Omental fat pad (tissue), 4 donors: ENCODE results near the gene HLCS. TPM values are rescaled to one million over a fixed set of nuclear protein-coding genes. Genes with fewer than 3 reads are reported as not detected.

Experiments
- ATAC-seq: fragments of 150-250 bp; one replicate; pipeline ENCODE4 v1.9.1; 2016; ENCODE audit warnings: mild to moderate bottlenecking, moderate library complexity; ENCODE audit not compliant: low FRiP score
- DNase-seq: peaks from one replicate; pipeline ENCODE4 v3.0.0-alpha.2; 2019; ENCODE audit warnings: low spot score
- total RNA-seq, 4 donors: library from RNA; depleted of rRNA; stranded (reverse); fragments of >200 nt; gene quantifications; one replicate each; pipeline ENCODE4 v1.1.0, GENCODE V29; 2016
- TF ChIP-seq, protein P1 (sequence below), 3 donors: fragments of 450-650 bp; IDR thresholded peaks; one replicate each; pipeline ENCODE4 v1.5.1; 2016 to 2017; ENCODE audit warnings: antibody characterized with exemption in 3 of 3, mild to moderate bottlenecking in 3 of 3, moderate library complexity in 2 of 3

Gene HLCS
- total RNA-seq, 4 donors from 2014 or later, result 14.3 to 19.3 (median 17.6) TPM

DNA sequence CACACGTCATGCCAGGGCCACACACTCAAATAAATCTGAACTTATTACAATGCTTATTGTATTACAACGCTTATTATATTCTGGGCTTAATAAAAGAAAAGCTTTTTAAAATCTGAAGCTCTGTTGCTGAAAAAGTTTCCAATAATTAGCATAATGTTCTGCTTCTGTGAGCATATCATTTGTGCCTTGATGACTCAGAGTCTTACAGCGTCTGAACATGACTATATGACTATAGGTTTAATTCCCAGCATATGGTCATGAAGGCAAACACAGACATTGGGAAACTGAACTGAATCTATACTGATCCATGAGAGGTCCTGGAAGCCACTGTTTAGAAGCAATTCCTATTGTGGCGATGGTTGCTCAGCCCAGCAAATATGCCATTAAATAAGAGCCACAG is 201.2 kb downstream of the HLCS start:
- DNase-seq, result no peak
- TF ChIP-seq, protein P1, sequence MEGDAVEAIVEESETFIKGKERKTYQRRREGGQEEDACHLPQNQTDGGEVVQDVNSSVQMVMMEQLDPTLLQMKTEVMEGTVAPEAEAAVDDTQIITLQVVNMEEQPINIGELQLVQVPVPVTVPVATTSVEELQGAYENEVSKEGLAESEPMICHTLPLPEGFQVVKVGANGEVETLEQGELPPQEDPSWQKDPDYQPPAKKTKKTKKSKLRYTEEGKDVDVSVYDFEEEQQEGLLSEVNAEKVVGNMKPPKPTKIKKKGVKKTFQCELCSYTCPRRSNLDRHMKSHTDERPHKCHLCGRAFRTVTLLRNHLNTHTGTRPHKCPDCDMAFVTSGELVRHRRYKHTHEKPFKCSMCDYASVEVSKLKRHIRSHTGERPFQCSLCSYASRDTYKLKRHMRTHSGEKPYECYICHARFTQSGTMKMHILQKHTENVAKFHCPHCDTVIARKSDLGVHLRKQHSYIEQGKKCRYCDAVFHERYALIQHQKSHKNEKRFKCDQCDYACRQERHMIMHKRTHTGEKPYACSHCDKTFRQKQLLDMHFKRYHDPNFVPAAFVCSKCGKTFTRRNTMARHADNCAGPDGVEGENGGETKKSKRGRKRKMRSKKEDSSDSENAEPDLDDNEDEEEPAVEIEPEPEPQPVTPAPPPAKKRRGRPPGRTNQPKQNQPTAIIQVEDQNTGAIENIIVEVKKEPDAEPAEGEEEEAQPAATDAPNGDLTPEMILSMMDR (IDR thresholded peaks at IDR 0.05), result no peak
- no peak for ATAC-seq

GRCh38 chr21:36763305-36763704 is 203.2 kb downstream of the HLCS start:
- DNase-seq (no peak), ATAC-seq (no peak)
- TF ChIP-seq, protein P1 (IDR thresholded peaks at IDR 0.05), result no peak

GRCh38 chr21:36762642-36763041 is 203.8 kb downstream of the HLCS start:
- TF ChIP-seq, protein P1 (IDR thresholded peaks at IDR 0.05), result no peak
- DNase-seq (no peak), ATAC-seq (no peak)

GRCh38 chr21:36761685-36762084 is 204.8 kb downstream of the HLCS start:
- ATAC-seq, result no peak
- TF ChIP-seq, protein P1 (IDR thresholded peaks at IDR 0.05), result no peak

DNA sequence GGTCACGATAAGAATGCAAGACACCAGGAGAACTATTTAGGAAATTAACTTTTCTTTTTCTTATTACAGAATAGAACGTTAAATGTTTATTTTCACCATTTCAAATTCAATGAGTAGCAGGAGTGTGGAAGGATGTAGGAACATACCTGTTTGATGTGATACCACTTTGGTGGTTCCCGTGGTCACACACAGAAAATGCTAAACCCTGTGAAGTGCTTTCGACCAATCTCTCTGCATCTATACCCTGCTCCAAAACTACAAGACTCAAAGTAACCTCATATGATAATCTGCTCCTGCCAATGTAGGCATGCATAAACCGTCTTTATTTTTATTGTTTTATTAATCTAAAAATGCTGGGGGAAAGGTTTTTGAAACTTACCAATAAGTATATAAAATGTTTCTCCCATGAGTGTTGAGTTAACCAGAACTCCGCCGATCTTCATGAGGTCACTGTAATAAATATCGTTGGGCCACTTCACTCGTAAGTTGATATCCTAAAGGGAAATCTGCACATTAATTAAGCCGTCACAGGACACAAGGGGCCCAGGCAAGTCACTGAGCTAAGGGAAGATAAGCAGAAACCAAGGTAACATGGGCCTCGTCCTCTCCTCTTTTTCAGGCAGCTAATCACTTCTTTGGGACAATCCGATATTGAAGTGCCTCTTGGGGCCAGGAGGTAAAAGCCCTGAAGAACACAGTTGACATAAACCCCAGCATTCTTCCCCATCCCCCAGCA is 207.0 kb downstream of the HLCS start:
- ATAC-seq, result no peak
- no peak for DNase-seq
- TF ChIP-seq, protein P1 (IDR thresholded peaks at IDR 0.05), result no peak

More at GRCh38 chr21:36761685-36762084, 204.8 kb downstream of the HLCS start:
- DNase-seq, result no peak

DNA sequence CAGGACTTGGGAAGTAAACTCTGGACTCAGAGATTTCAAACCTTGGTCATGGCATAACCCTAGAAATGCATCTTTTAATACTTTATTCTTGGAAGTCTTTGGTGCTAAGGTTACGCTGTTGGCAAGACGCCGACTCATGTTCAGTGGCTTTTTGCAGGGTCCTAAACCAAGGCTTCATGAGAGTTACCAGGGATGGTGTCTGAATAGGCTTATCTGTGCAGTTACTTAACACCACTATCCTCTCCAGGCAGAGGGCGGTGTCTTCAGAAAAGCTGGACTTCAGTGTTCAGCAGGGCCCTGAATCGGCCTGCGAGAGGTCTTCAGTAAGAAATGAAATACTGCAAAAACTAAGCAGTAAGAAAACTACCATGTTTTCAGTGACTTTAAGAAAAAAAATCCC is 209.3 kb downstream of the HLCS start:
- no peak for DNase-seq
- no peak for ATAC-seq
- TF ChIP-seq, protein P1 (IDR thresholded peaks at IDR 0.05), result no peak

DNA sequence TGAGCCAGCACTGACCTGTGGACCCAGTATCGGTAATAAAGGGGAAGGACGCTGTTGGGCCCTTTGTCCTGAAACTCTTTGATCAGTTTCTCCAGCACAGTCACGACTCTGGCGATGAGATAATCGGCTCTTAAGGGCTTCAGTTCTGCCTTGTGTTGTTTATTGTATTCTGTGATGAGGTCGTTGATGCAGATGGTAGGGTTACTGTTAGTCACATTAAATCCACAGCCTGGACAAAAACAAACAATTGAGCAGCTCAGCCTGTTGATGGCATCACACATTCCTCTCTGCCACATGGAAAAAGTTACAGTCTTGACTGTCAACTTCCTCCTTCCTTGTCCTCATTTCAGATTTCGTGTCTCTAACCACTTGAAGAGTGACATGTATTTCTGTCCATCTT is 209.9 kb downstream of the HLCS start:
- DNase-seq (no peak), ATAC-seq (no peak)
- TF ChIP-seq, protein P1 (IDR thresholded peaks at IDR 0.05), result no peak
